ENCODE data around the gene DDI1. TPM values are rescaled to one million over a fixed set of nuclear protein-coding genes. Genes with fewer than 3 reads are reported as not detected.

DDI1 gene
- total RNA-seq, 3 donors from 2014 or later, result not detected

GRCh38 chr11:103994518-103994917, 41.9 kb upstream of the DDI1 start:
- no peak overlapping the region for H3K4me3 ChIP-seq

GRCh38 chr11:103995896-103996295, 40.5 kb upstream of the DDI1 start:
- DNase-seq, result no peak
- H3K9me3 ChIP-seq, result no peaks in the 10 kb centered on the region
- no peak for ATAC-seq

More at GRCh38 chr11:103994518-103994917, 41.9 kb upstream of the DDI1 start:
- Histone ChIP-seq H3K36me3 (ENCODE audit: low read depth) (no peaks in the 10 kb centered on the region), H3K4me1 (ENCODE audit: low read depth) (no peaks in the 10 kb centered on the region), H3K9me3 (no peaks in the 10 kb centered on the region)
- no peak for TF ChIP-seq CTCF (IDR thresholded peaks at IDR 0.05)
- DNase-seq (no peak), ATAC-seq (no peak)
- intact Hi-C loops (cut with DNase I, micrococcal nuclease), result no loop called here

GRCh38 chr11:103997082-103997481, 39.4 kb upstream of the DDI1 start:
- no peak for TF ChIP-seq CTCF (IDR thresholded peaks at IDR 0.05)
- intact Hi-C loops (cut with DNase I, micrococcal nuclease), result no loop called here
- Histone ChIP-seq H3K4me3 (no peak overlapping the region), H3K4me1 (ENCODE audit: low read depth) (no peaks in the 10 kb centered on the region), H3K36me3 (ENCODE audit: low read depth) (no peaks in the 10 kb centered on the region), H3K9me3 (no peaks in the 10 kb centered on the region)
- DNase-seq (no peak), ATAC-seq (no peak)

More at GRCh38 chr11:103995896-103996295, 40.5 kb upstream of the DDI1 start:
- H3K4me3 ChIP-seq, result no peak overlapping the region
- H3K4me1 ChIP-seq (ENCODE audit: low read depth), result no peaks in the 10 kb centered on the region
- intact Hi-C loops (cut with DNase I, micrococcal nuclease), result no loop called here
- no peaks in the 10 kb centered on the region for H3K36me3 ChIP-seq (ENCODE audit: low read depth)
- no peak for TF ChIP-seq CTCF (IDR thresholded peaks at IDR 0.05)

GRCh38 chr11:103998826-103999508, 37.5 kb upstream of the DDI1 start:
- no peak for ATAC-seq
- no peak for DNase-seq
- intact Hi-C loops (cut with DNase I, micrococcal nuclease), result no loop called here
- H3K4me1 ChIP-seq (ENCODE audit: low read depth), result no peaks in the 10 kb centered on the region
- H3K36me3 ChIP-seq (ENCODE audit: low read depth), result no peaks in the 10 kb centered on the region
- H3K4me3 ChIP-seq, result no peak overlapping the region
- TF ChIP-seq CTCF (IDR thresholded peaks at IDR 0.05), result no peak
- H3K9me3 ChIP-seq, result no peaks in the 10 kb centered on the region

- no peak overlapping the region for H3K4me3 ChIP-seq
- DNase-seq, result no peak
- intact Hi-C loops (cut with DNase I, micrococcal nuclease), result no loop called here
- no peaks in the 10 kb centered on the region for H3K4me1 ChIP-seq (ENCODE audit: low read depth)
- H3K9me3 ChIP-seq, result no peaks in the 10 kb centered on the region
- ATAC-seq, result no peak
- no peaks in the 10 kb centered on the region for H3K36me3 ChIP-seq (ENCODE audit: low read depth)
- no peak for TF ChIP-seq CTCF (IDR thresholded peaks at IDR 0.05)
These were observed 35.6 kb upstream of the DDI1 start for GRCh38 chr11:104000798-104001197.
